ENCODE data around the gene FANCC. TPM values are rescaled to one million over a fixed set of nuclear protein-coding genes. Genes with fewer than 3 reads are reported as not detected.
A peak's percentile ranks its signal among the peaks of the same experiment; 100 is the strongest.

The FANCC gene
- polyA plus RNA-seq, 1 of the 3 experiments (the other 2 are of a cell fraction) = 3.5 TPM

GRCh38 chr9:95060916-95061315, 256.6 kb downstream of the FANCC start:
- Histone ChIP-seq H3K36me3 (replicated peaks in 1 of 2; ENCODE audit: control insufficient read depth in 1 of 2, insufficient read depth in 2 of 2, low read length in 1 of 2) (peaks cover 28 to 77% of the 10 kb centered on the region in 2 experiments), H2AFZ (ENCODE audit: low read depth) (no peak overlapping the region), H3K9ac (no peak overlapping the region), H3K9me2 (no peaks in the 10 kb centered on the region), H3K4me3 (ENCODE audit: low read depth in 2 of 2, low read length in 1 of 2) (no peak overlapping the region), H3F3A (replicated peaks; ENCODE audit: insufficient read depth) (peaks cover 4% of the 10 kb centered on the region), H3K27ac (ENCODE audit: low read depth in 2 of 2, low read length in 1 of 2) (peak overlapping the region in 1 of 2 experiments; percentile 47; a peak in 2 of 4 replicates), H4K20me1 (ENCODE audit: insufficient read depth) (peaks cover 66% of the 10 kb centered on the region), H3K4me2 (no peak overlapping the region), H3K27me3 (ENCODE audit: insufficient read depth) (no peaks in the 10 kb centered on the region), H3K79me2 (ENCODE audit: insufficient read depth) (peaks cover 98% of the 10 kb centered on the region), H3K9me3 (no peaks in the 10 kb centered on the region), H3K4me1 (ENCODE audit: control insufficient read depth in 1 of 2, insufficient read depth in 2 of 2, low read depth in 1 of 2, low read length in 1 of 2) (peaks cover 43 to 70% of the 10 kb centered on the region in 2 experiments; a peak in 3 of 4 replicates)
- DNase-seq = no peak
- WGBS (ENCODE audit: low lambda C conversion rate) = 90% methylated on average over 2 of the region's 2 CpGs
- ChIA-PET POLR2A (interaction anchor here (0.6 kb wide), 1 partner anchor 31 kb away, joined by 3 read pairs; no protein-coding TSS in a partner anchor), CTCF (interaction anchor here (2.1 kb wide), 1 partner anchor 36 kb away, joined by 5 read pairs; no protein-coding TSS in a partner anchor)
- no peak for TF ChIP-seq EP300 (IDR thresholded peaks at IDR 0.05; ENCODE audit: borderline replicate concordance in 1 of 2, low read depth in 1 of 2, low read length in 1 of 2)
- TF ChIP-seq MAX (IDR thresholded peaks at IDR 0.05; ENCODE audit: low read depth) = no peak
- no peak for TF ChIP-seq TAF1 (IDR thresholded peaks at IDR 0.05; ENCODE audit: borderline replicate concordance, low read depth, low read length)
- TF ChIP-seq ZBTB33 (IDR thresholded peaks at IDR 0.05; ENCODE audit: borderline replicate concordance, low read depth) = no peak
- TF ChIP-seq YY1 (IDR thresholded peaks at IDR 0.05; ENCODE audit: low read depth) = no peak
- TF ChIP-seq CHD2 (IDR thresholded peaks at IDR 0.05; ENCODE audit: low read length, partially characterized antibody) = no peak
- no peak for TF ChIP-seq TCF12 (IDR thresholded peaks at IDR 0.05)
- no peak for TF ChIP-seq FOSL2 (IDR thresholded peaks at IDR 0.05; ENCODE audit: borderline replicate concordance, low read depth)
- TF ChIP-seq TEAD4 (IDR thresholded peaks at IDR 0.05; ENCODE audit: borderline replicate concordance, insufficient read depth) = no peak
- no peak for TF ChIP-seq REST (IDR thresholded peaks at IDR 0.05; ENCODE audit: low read depth, low read length)
- no peak for TF ChIP-seq SIN3A (IDR thresholded peaks at IDR 0.05; ENCODE audit: borderline replicate concordance, low read depth, low read length)
- no peak for TF ChIP-seq MEF2A (IDR thresholded peaks at IDR 0.05; ENCODE audit: borderline replicate concordance, low read depth)
- TF ChIP-seq USF2 (IDR thresholded peaks at IDR 0.05; ENCODE audit: borderline replicate concordance, low read depth, low read length) = no peak
- TF ChIP-seq FOXJ3 (CRISPR knock-in tag; IDR thresholded peaks at IDR 0.05) = no peak
- TF ChIP-seq GABPA (IDR thresholded peaks at IDR 0.05; ENCODE audit: low read depth) = no peak
- TF ChIP-seq JUND (IDR thresholded peaks at IDR 0.05) = no peak
- TF ChIP-seq POLR2AphosphoS5 (IDR thresholded peaks at IDR 0.05; ENCODE audit: low read depth, low read length) = no peak
- TF ChIP-seq MXI1 (IDR thresholded peaks at IDR 0.05; ENCODE audit: low read depth, low read length) = no peak
- TF ChIP-seq SMC3 (IDR thresholded peaks at IDR 0.05; ENCODE audit: low read depth, low read length) = no peak
